NB4 (cell line): ENCODE measurements around the gene CD47.

ENCODE experiments used
- CTCF ChIP-seq: IDR thresholded peaks from one replicate; pipeline ENCODE4 v1.5.1; 2012; ENCODE audit warnings: low read depth, low read length
- TF ChIP-seq, protein P1 (sequence below): IDR thresholded peaks from 2 replicates; pipeline ENCODE4 v1.6.1; 2011; ENCODE audit warnings: low read depth, low read length

DNA sequence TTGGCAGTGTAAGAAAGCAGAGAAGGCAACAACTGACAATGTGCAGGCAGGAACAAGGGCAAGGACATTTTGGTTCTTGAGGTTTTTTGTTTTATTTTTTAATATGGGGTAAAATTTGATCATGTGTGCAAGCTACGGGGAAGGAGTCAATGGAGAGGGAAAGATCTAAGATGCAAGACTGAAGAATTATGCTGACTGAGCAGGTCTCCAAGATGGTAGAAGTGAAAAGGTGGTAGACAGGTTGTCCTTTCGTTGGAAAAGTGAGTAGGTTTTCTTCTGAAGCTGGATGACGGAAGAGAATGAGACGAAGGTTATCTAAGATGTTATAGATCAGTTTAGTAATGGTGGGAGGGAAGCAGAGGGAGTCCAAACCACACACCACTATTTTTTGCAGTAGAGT, 4.2 kb downstream of the CD47 start:
- no peak for TF ChIP-seq CTCF
- TF ChIP-seq, protein P1, sequence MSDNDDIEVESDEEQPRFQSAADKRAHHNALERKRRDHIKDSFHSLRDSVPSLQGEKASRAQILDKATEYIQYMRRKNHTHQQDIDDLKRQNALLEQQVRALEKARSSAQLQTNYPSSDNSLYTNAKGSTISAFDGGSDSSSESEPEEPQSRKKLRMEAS: no peak
